ENCODE measurements around the gene ART5.

GRCh38 chr11:3662856-3663255 is 21.1 kb upstream of the ART5 start:
- no peak for TF ChIP-seq POLR2A (IDR thresholded peaks at IDR 0.05; ENCODE audit: low read length)
- no peak for TF ChIP-seq GATA1 (IDR thresholded peaks at IDR 0.05; ENCODE audit: low read depth, low read length)

Data from erythroblast (primary cell).